ENCODE data around the gene TMEM26. TPM values are rescaled to one million over a fixed set of nuclear protein-coding genes. Genes with fewer than 3 reads are reported as not detected.

Gene TMEM26
- total RNA-seq, 1 donor from 2014 or later: 0.46 TPM

GRCh38 chr10:61451357-61451756, 1.8 kb downstream of the TMEM26 start:
- Histone ChIP-seq H3K27me3 (peaks cover 13% of the 10 kb centered on the region), H3K9me3 (no peaks in the 10 kb centered on the region)

GRCh38 chr10:61448841-61449600, 4.2 kb downstream of the TMEM26 start:
- Histone ChIP-seq H3K4me3 (no peak overlapping the region), H3K36me3 (no peaks in the 10 kb centered on the region), H3K27me3 (peaks cover 13% of the 10 kb centered on the region), H3K27ac (no peak overlapping the region), H3K9me3 (no peaks in the 10 kb centered on the region), H3K4me1 (peaks cover 15% of the 10 kb centered on the region)
- ATAC-seq (no peak), DNase-seq (no peak)
- TF ChIP-seq, protein P1, sequence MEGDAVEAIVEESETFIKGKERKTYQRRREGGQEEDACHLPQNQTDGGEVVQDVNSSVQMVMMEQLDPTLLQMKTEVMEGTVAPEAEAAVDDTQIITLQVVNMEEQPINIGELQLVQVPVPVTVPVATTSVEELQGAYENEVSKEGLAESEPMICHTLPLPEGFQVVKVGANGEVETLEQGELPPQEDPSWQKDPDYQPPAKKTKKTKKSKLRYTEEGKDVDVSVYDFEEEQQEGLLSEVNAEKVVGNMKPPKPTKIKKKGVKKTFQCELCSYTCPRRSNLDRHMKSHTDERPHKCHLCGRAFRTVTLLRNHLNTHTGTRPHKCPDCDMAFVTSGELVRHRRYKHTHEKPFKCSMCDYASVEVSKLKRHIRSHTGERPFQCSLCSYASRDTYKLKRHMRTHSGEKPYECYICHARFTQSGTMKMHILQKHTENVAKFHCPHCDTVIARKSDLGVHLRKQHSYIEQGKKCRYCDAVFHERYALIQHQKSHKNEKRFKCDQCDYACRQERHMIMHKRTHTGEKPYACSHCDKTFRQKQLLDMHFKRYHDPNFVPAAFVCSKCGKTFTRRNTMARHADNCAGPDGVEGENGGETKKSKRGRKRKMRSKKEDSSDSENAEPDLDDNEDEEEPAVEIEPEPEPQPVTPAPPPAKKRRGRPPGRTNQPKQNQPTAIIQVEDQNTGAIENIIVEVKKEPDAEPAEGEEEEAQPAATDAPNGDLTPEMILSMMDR (IDR thresholded peaks at IDR 0.05): no peak
- intact Hi-C loops (cut with DNase I): no loop called here

More at GRCh38 chr10:61451357-61451756, 1.8 kb downstream of the TMEM26 start:
- ATAC-seq (no peak), DNase-seq (no peak)
- intact Hi-C loops (cut with DNase I): no loop called here
- H3K4me1 ChIP-seq: peaks cover 24% of the 10 kb centered on the region
- TF ChIP-seq, protein P1 (IDR thresholded peaks at IDR 0.05): no peak
- no peak overlapping the region for H3K4me3 ChIP-seq
- H3K27ac ChIP-seq: no peak overlapping the region
- H3K36me3 ChIP-seq: no peaks in the 10 kb centered on the region

DNA sequence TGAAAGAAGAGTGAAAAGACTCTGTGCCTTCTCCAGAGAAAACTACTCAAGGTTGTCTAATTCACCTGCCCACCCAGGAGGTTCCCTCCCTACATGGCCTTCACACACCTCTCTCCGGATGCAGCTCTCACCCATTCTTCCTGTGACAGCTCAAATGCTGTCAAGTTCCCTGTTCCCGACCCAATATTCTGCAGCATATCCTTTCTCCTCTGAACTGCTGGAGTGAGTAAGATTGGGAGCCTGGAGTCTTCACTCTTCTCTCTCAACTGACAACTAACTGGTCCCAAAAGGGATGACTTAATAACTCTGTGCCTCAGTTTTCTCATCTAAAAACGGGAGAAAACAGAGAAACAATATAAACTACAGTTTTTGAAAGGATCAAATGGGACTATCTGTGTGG, 5.1 kb downstream of the TMEM26 start:
- no peaks in the 10 kb centered on the region for H3K36me3 ChIP-seq
- H3K4me3 ChIP-seq: no peak overlapping the region
- H3K27me3 ChIP-seq: peaks cover 12% of the 10 kb centered on the region
- H3K4me1 ChIP-seq: peaks cover 7% of the 10 kb centered on the region
- no peak overlapping the region for H3K27ac ChIP-seq
- TF ChIP-seq, protein P1 (IDR thresholded peaks at IDR 0.05): no peak
- intact Hi-C loops (cut with DNase I): no loop called here
- DNase-seq (no peak), ATAC-seq (no peak)
- no peaks in the 10 kb centered on the region for H3K9me3 ChIP-seq

GRCh38 chr10:61439058-61439609, 14.0 kb downstream of the TMEM26 start:
- no peak for ATAC-seq
- H3K27ac ChIP-seq: no peak overlapping the region
- no peaks in the 10 kb centered on the region for H3K9me3 ChIP-seq
- TF ChIP-seq, protein P1 (IDR thresholded peaks at IDR 0.05): no peak
- no peak overlapping the region for H3K4me3 ChIP-seq
- H3K4me1 ChIP-seq: peaks cover 14% of the 10 kb centered on the region
- DNase-seq: no peak
- intact Hi-C loops (cut with DNase I): no loop called here
- no peaks in the 10 kb centered on the region for H3K27me3 ChIP-seq
- H3K36me3 ChIP-seq: no peaks in the 10 kb centered on the region

GRCh38 chr10:61438141-61438988, 14.8 kb downstream of the TMEM26 start:
- Histone ChIP-seq H3K4me3 (no peak overlapping the region), H3K27me3 (no peaks in the 10 kb centered on the region), H3K9me3 (no peaks in the 10 kb centered on the region), H3K4me1 (peaks cover 14% of the 10 kb centered on the region), H3K27ac (no peak overlapping the region), H3K36me3 (no peaks in the 10 kb centered on the region)
- TF ChIP-seq, protein P1 (IDR thresholded peaks at IDR 0.05): no peak
- no peak for DNase-seq
- intact Hi-C loops (cut with DNase I): no loop called here
- ATAC-seq: no peak
